ENCODE measurements around the gene CHRM1.

The CHRM1 gene

GRCh38 chr11:62934496-62934785 lies 13.3 kb upstream of the CHRM1 start:
- ChIA-PET POLR2A (no interaction called here), CTCF (no interaction called here)
- TF ChIP-seq, protein P1, sequence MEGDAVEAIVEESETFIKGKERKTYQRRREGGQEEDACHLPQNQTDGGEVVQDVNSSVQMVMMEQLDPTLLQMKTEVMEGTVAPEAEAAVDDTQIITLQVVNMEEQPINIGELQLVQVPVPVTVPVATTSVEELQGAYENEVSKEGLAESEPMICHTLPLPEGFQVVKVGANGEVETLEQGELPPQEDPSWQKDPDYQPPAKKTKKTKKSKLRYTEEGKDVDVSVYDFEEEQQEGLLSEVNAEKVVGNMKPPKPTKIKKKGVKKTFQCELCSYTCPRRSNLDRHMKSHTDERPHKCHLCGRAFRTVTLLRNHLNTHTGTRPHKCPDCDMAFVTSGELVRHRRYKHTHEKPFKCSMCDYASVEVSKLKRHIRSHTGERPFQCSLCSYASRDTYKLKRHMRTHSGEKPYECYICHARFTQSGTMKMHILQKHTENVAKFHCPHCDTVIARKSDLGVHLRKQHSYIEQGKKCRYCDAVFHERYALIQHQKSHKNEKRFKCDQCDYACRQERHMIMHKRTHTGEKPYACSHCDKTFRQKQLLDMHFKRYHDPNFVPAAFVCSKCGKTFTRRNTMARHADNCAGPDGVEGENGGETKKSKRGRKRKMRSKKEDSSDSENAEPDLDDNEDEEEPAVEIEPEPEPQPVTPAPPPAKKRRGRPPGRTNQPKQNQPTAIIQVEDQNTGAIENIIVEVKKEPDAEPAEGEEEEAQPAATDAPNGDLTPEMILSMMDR (IDR thresholded peaks at IDR 0.05; ENCODE audit: insufficient read depth, low read length, missing control alignments): no peak
- H3K4me3 ChIP-seq (ENCODE audit: low read depth, low read length): no peak overlapping the region
- DNase-seq (ENCODE audit: low read depth, low spot score): no peak

DNA sequence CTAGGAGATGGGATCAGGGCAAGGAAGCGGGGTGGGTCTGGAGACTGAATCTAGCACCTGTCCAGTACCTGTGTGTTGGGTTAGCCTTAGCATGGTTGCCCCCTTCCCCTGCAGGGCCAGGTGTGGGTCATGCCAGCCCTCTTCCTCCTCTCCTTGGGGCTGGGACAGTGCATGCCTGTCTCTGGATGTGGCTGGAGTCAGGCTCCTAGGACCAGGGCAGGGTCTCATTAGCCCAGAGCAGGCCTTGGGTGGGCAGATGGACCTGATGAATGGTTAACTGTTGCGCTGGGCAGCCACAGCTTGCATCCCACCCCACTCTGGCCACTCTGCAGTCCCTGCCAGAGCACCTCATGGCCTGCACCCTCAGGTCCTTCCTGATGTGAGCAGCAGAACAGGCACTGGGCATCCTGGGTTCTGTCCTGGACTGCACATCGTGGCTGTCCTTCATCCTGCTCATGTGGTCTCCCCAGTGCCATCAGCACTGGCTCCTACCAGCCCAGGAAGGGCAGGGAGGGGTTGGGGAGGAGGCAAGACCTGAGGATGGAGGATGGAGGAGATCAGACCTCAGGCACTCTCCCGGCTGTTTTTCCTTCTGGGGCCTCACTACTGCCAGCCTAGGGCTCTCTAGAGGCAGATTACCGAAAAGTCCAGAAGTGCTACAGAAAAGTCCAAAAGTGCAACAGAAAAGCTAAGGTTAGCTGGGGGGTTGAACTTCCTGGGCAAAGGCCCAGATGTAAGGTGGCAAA lies 12.8 kb upstream of the CHRM1 start:
- ChIA-PET CTCF (no interaction called here), POLR2A (no interaction called here)
- no peak for DNase-seq (ENCODE audit: low read depth, low spot score)
- TF ChIP-seq, protein P1 (IDR thresholded peaks at IDR 0.05; ENCODE audit: insufficient read depth, low read length, missing control alignments): no peak
- no peak overlapping the region for H3K4me3 ChIP-seq (ENCODE audit: low read depth, low read length)

GRCh38 chr11:62933285-62933684 lies 12.1 kb upstream of the CHRM1 start:
- ChIA-PET POLR2A (no interaction called here), CTCF (no interaction called here)
- no peak for DNase-seq (ENCODE audit: low read depth, low spot score)
- no peak overlapping the region for H3K4me3 ChIP-seq (ENCODE audit: low read depth, low read length)
- TF ChIP-seq, protein P1 (IDR thresholded peaks at IDR 0.05; ENCODE audit: insufficient read depth, low read length, missing control alignments): no peak

GRCh38 chr11:62931499-62932278 lies 10.5 kb upstream of the CHRM1 start:
- no peak for DNase-seq (ENCODE audit: low read depth, low spot score)
- no peak overlapping the region for H3K4me3 ChIP-seq (ENCODE audit: low read depth, low read length)
- TF ChIP-seq, protein P1 (IDR thresholded peaks at IDR 0.05; ENCODE audit: insufficient read depth, low read length, missing control alignments): no peak
- POLR2A ChIA-PET: no interaction called here
- CTCF ChIA-PET: interaction anchor here (0.8 to 2.4 kb wide), 3 partner anchors 17 to 92 kb away, joined by 3 to 17 read pairs (median 4); no protein-coding TSS in a partner anchor

DNA sequence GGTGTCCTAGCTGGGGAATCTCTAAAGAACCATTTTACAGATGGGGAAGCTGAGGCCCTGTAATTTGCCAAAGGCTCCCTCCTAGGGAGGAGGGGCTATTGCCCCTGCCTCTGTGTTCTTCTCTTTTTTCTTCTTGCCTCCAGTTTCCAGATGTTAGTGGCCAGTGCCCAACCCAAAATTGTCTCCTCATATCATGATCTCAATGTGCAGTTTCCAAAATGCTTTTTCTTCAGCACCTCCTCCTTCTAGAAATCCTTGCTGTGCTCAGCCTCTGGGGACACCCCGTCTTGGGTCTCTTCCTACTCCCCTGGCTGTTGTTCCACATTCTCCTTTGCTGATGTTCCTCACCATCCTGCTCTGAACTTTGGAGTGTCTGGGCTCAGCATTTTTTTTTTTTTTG lies 9.5 kb upstream of the CHRM1 start:
- ChIA-PET CTCF (interaction anchor here (1.4 to 2.4 kb wide), 2 partner anchors 16 to 24 kb away, joined by 3 to 17 read pairs; no protein-coding TSS in a partner anchor), POLR2A (no interaction called here)
- no peak overlapping the region for H3K4me3 ChIP-seq (ENCODE audit: low read depth, low read length)
- TF ChIP-seq, protein P1 (IDR thresholded peaks at IDR 0.05; ENCODE audit: insufficient read depth, low read length, missing control alignments): no peak
- DNase-seq (ENCODE audit: low read depth, low spot score): no peak

- TF ChIP-seq, protein P1 (IDR thresholded peaks at IDR 0.05; ENCODE audit: insufficient read depth, low read length, missing control alignments): no peak
- H3K4me3 ChIP-seq (ENCODE audit: low read depth, low read length): no peak overlapping the region
- DNase-seq (ENCODE audit: low read depth, low spot score): no peak
- ChIA-PET POLR2A (no interaction called here), CTCF (no interaction called here)
These were observed 9.0 kb upstream of the CHRM1 start for GRCh38 chr11:62930157-62930556.
